ENCODE measurements around the gene HADHA.

The HADHA gene

GRCh38 chr2:26215833-26216232, 28.6 kb downstream of the HADHA start:
- H3K4me2 ChIP-seq (ENCODE audit: low read length), result no peak overlapping the region
- H3K9me3 ChIP-seq (ENCODE audit: insufficient read depth, low read length), result no peaks in the 10 kb centered on the region
- H3K4me3 ChIP-seq (ENCODE audit: low read length), result no peak overlapping the region
- peaks cover 73% of the 10 kb centered on the region for H3K36me3 ChIP-seq (replicated peaks; ENCODE audit: low read depth, low read length)
- no peaks in the 10 kb centered on the region for H4K20me1 ChIP-seq (ENCODE audit: insufficient read depth, low read length)
- H3K27ac ChIP-seq (ENCODE audit: low read length), result no peak overlapping the region
- no peak overlapping the region for H2AFZ ChIP-seq (ENCODE audit: low read depth, low read length)
- H3K79me2 ChIP-seq (ENCODE audit: low read length), result no peaks in the 10 kb centered on the region
- H3K9ac ChIP-seq (ENCODE audit: low read length), result no peak overlapping the region
- H3K27me3 ChIP-seq (ENCODE audit: low read depth, low read length), result no peaks in the 10 kb centered on the region
- TF ChIP-seq EZH2phosphoT487 (IDR thresholded peaks at IDR 0.05; ENCODE audit: low read depth) (no peak), CTCF (IDR thresholded peaks at IDR 0.05; ENCODE audit: low read depth, low read length) (no peak)
- no peaks in the 10 kb centered on the region for H3K4me1 ChIP-seq (ENCODE audit: low read length)

GRCh38 chr2:26214759-26215158, 29.7 kb downstream of the HADHA start:
- Histone ChIP-seq H4K20me1 (ENCODE audit: insufficient read depth, low read length) (no peaks in the 10 kb centered on the region), H3K4me1 (ENCODE audit: low read length) (no peaks in the 10 kb centered on the region), H3K9me3 (ENCODE audit: insufficient read depth, low read length) (no peaks in the 10 kb centered on the region), H3K27me3 (ENCODE audit: low read depth, low read length) (no peaks in the 10 kb centered on the region), H3K36me3 (replicated peaks; ENCODE audit: low read depth, low read length) (peaks cover 70% of the 10 kb centered on the region), H3K4me3 (ENCODE audit: low read length) (no peak overlapping the region), H3K4me2 (ENCODE audit: low read length) (no peak overlapping the region), H3K27ac (ENCODE audit: low read length) (no peak overlapping the region), H3K79me2 (ENCODE audit: low read length) (no peaks in the 10 kb centered on the region), H2AFZ (ENCODE audit: low read depth, low read length) (no peak overlapping the region), H3K9ac (ENCODE audit: low read length) (no peak overlapping the region)
- no peak for TF ChIP-seq CTCF (IDR thresholded peaks at IDR 0.05; ENCODE audit: low read depth, low read length)
- TF ChIP-seq EZH2phosphoT487 (IDR thresholded peaks at IDR 0.05; ENCODE audit: low read depth), result no peak

GRCh38 chr2:26212011-26212410, 32.4 kb downstream of the HADHA start:
- Histone ChIP-seq H3K4me2 (ENCODE audit: low read length) (no peak overlapping the region), H3K9me3 (ENCODE audit: insufficient read depth, low read length) (no peaks in the 10 kb centered on the region), H3K4me3 (ENCODE audit: low read length) (no peak overlapping the region), H3K9ac (ENCODE audit: low read length) (no peak overlapping the region), H3K79me2 (ENCODE audit: low read length) (no peaks in the 10 kb centered on the region), H3K36me3 (replicated peaks; ENCODE audit: low read depth, low read length) (peaks cover 77% of the 10 kb centered on the region), H3K27ac (ENCODE audit: low read length) (no peak overlapping the region), H3K4me1 (ENCODE audit: low read length) (0 out of 2 replicates have a peak, but pooled peaks cover 4% of the 10 kb centered on the region), H2AFZ (ENCODE audit: low read depth, low read length) (no peak overlapping the region), H3K27me3 (ENCODE audit: low read depth, low read length) (no peaks in the 10 kb centered on the region), H4K20me1 (ENCODE audit: insufficient read depth, low read length) (no peaks in the 10 kb centered on the region; the same call in 1 of the 2 replicates)
- TF ChIP-seq EZH2phosphoT487 (IDR thresholded peaks at IDR 0.05; ENCODE audit: low read depth), result no peak
- no peak for TF ChIP-seq CTCF (IDR thresholded peaks at IDR 0.05; ENCODE audit: low read depth, low read length)

GRCh38 chr2:26203906-26204305, 40.5 kb downstream of the HADHA start:
- Histone ChIP-seq H3K4me1 (ENCODE audit: low read length) (0 out of 2 replicates have a peak, but pooled peaks cover 4% of the 10 kb centered on the region), H2AFZ (ENCODE audit: low read depth, low read length) (no peak overlapping the region), H3K36me3 (replicated peaks; ENCODE audit: low read depth, low read length) (peaks cover 74% of the 10 kb centered on the region), H3K9me3 (ENCODE audit: insufficient read depth, low read length) (no peaks in the 10 kb centered on the region), H3K27ac (ENCODE audit: low read length) (no peak overlapping the region), H4K20me1 (ENCODE audit: insufficient read depth, low read length) (no peaks in the 10 kb centered on the region; the same call in 1 of the 2 replicates), H3K27me3 (ENCODE audit: low read depth, low read length) (no peaks in the 10 kb centered on the region), H3K79me2 (ENCODE audit: low read length) (no peaks in the 10 kb centered on the region), H3K9ac (ENCODE audit: low read length) (no peak overlapping the region), H3K4me2 (ENCODE audit: low read length) (no peak overlapping the region), H3K4me3 (ENCODE audit: low read length) (no peak overlapping the region)
- TF ChIP-seq EZH2phosphoT487 (IDR thresholded peaks at IDR 0.05; ENCODE audit: low read depth) (no peak), CTCF (IDR thresholded peaks at IDR 0.05; ENCODE audit: low read depth, low read length) (no peak)
